Epithelial cell of proximal tubule (primary cell): ENCODE measurements around the gene RAB6B. TPM values are rescaled to one million over a fixed set of nuclear protein-coding genes. Genes with fewer than 3 reads are reported as not detected.

ENCODE experiments used
- DNase-seq: peaks from one replicate; pipeline ENCODE4 v3.0.0-alpha.2; 2011; ENCODE audit warnings: low read depth
- H3K4me3 ChIP-seq: 2 replicates; pipeline ENCODE4 v1.5.1; 2011; ENCODE audit warnings: low read depth, mild to moderate bottlenecking, low read length
- total RNA-seq: library from RNA; depleted of rRNA; stranded (reverse); fragments of >200 nt; gene quantifications from 2 replicates; pipeline ENCODE4 v1.2.3, GENCODE V29; 2015
- TF ChIP-seq, protein P1 (sequence below): conservative IDR thresholded peaks from 2 replicates; pipeline ENCODE4 v1.5.1; 2012; ENCODE audit warnings: low read depth, mild to moderate bottlenecking, low read length

RAB6B gene
- total RNA-seq, 1 donor from 2014 or later, result 3.5 TPM

- H3K4me3 ChIP-seq, result no peak overlapping the region
- DNase-seq, result no peak
- TF ChIP-seq, protein P1, sequence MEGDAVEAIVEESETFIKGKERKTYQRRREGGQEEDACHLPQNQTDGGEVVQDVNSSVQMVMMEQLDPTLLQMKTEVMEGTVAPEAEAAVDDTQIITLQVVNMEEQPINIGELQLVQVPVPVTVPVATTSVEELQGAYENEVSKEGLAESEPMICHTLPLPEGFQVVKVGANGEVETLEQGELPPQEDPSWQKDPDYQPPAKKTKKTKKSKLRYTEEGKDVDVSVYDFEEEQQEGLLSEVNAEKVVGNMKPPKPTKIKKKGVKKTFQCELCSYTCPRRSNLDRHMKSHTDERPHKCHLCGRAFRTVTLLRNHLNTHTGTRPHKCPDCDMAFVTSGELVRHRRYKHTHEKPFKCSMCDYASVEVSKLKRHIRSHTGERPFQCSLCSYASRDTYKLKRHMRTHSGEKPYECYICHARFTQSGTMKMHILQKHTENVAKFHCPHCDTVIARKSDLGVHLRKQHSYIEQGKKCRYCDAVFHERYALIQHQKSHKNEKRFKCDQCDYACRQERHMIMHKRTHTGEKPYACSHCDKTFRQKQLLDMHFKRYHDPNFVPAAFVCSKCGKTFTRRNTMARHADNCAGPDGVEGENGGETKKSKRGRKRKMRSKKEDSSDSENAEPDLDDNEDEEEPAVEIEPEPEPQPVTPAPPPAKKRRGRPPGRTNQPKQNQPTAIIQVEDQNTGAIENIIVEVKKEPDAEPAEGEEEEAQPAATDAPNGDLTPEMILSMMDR, result no peak
Observed at GRCh38 chr3:133870822-133871221, 24.9 kb downstream of the RAB6B start.

- TF ChIP-seq, protein P1, result no peak
Observed at GRCh38 chr3:133869586-133869985, 26.1 kb downstream of the RAB6B start.

GRCh38 chr3:133868758-133869475 lies 26.8 kb downstream of the RAB6B start:
- TF ChIP-seq, protein P1, result no peak
- no peak overlapping the region for H3K4me3 ChIP-seq
- no peak for DNase-seq

More at GRCh38 chr3:133869586-133869985, 26.1 kb downstream of the RAB6B start:
- no peak for DNase-seq
- no peak overlapping the region for H3K4me3 ChIP-seq

DNA sequence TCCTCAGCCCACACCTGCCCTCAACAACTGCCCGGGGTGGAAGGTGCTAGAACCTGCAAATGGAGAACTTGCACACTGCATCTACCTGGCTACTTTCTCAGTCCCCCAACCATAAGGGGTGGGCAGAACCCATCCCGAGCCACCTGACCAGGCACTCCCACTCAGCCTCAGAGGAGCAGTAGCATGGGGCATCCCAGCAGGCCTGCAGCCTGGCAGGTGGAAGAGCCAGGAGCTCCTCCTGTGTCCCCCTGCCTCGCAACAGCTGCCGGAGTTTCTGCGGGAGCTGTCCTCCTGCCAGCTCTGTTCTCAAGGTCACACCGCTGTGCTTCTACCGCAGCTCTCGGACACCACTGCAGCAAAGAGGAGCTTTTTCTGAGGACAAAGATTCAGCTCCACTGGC lies 27.5 kb downstream of the RAB6B start:
- TF ChIP-seq, protein P1, result no peak
- no peak overlapping the region for H3K4me3 ChIP-seq
- DNase-seq, result no peak

- DNase-seq, result no peak
- H3K4me3 ChIP-seq, result no peak overlapping the region
- TF ChIP-seq, protein P1, result no peak
Observed at GRCh38 chr3:133866141-133866540, 29.5 kb downstream of the RAB6B start.

- TF ChIP-seq, protein P1, result peak; percentile 8
- no peak overlapping the region for H3K4me3 ChIP-seq
- DNase-seq, result no peak
Observed at GRCh38 chr3:133865136-133865855, 30.4 kb downstream of the RAB6B start.

DNA sequence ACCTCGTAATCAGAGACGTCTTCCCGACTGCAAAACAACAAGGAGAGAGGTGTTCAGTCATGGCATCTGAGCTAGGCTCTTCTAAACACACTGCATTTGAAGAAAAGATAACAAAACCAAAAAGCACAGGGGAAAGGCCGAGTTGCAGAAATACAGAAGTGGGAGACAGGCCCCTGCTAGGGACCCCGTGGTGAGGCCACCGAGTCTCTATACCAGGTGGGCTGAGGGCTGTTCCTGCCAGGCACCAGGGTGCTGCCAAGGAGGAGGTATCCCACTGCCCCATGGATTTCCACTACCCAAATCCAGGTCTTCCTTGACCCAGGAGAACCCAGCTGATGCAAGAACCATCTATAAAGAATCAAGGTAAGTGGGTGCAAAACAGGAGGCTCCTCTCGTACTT lies 31.1 kb downstream of the RAB6B start:
- TF ChIP-seq, protein P1, result no peak
- no peak for DNase-seq
- no peak overlapping the region for H3K4me3 ChIP-seq
